GM12878 (cell line): ENCODE data around the gene KDM6B.

Experiments used
- BCL11A ChIP-seq: IDR thresholded peaks from 2 replicates; pipeline ENCODE4 v1.6.1; 2011; ENCODE audit warnings: low read depth, low read length
- CEBPZ ChIP-seq: fragments of 150-350 bp; IDR thresholded peaks from 2 replicates; pipeline ENCODE4 v1.6.1; 2016; ENCODE audit warnings: low read depth, low read length
- CHD4 ChIP-seq: fragments of 200-600 bp; sonication (generic); IDR thresholded peaks from 2 replicates; pipeline ENCODE4 v1.6.1; 2016; ENCODE audit warnings: mild to moderate bottlenecking
- CTCF ChIP-seq, 3 experiments: IDR thresholded peaks in 2 of 3; conservative IDR thresholded peaks in 1 of 3; 2 replicates each; pipeline ENCODE4 v1.5.1; 2011; ENCODE audit warnings: low read depth in 3 of 3, low read length in 3 of 3, mild to moderate bottlenecking in 3 of 3, control low read depth in 2 of 3, moderate library complexity in 2 of 3, inconsistent platforms in 1 of 3, mixed read lengths in 1 of 3; ENCODE audit not compliant: control insufficient read depth in 2 of 3, insufficient read depth in 1 of 3; ENCODE audit errors: extremely low read depth in 1 of 3
- EP300 ChIP-seq, 2 experiments: fragments of 150-350 bp in 1 of 2; IDR thresholded peaks; 2 replicates each; pipeline ENCODE4 v1.6.1; 2011 to 2012; ENCODE audit warnings: low read depth in 2 of 2, low read length in 2 of 2, borderline replicate concordance in 1 of 2, improper control_type of control experiment in 1 of 2, inconsistent platforms in 1 of 2; ENCODE audit not compliant: control insufficient read depth in 1 of 2
- MXI1 ChIP-seq: fragments of 150-350 bp; IDR thresholded peaks from 2 replicates; pipeline ENCODE4 v1.6.1; 2011; ENCODE audit warnings: low read depth, mild to moderate bottlenecking, inconsistent platforms, low read length, improper control_type of control experiment
- POLR2A ChIP-seq: IDR thresholded peaks from 2 replicates; pipeline ENCODE4 v1.6.1; 2011; ENCODE audit warnings: low read depth, mild to moderate bottlenecking, low read length
- PRDM15 ChIP-seq: fragments of 450-650 bp; formaldehyde crosslinking; IDR thresholded peaks from 2 replicates; pipeline ENCODE4 v1.4.0; 2020; ENCODE audit warnings: mild to moderate bottlenecking, moderate library complexity
- SUZ12 ChIP-seq: fragments of 200-600 bp; sonication (generic); IDR thresholded peaks from one replicate; pipeline ENCODE4 v1.6.1; 2018; ENCODE audit warnings: antibody characterized with exemption, mild to moderate bottlenecking; ENCODE audit not compliant: unreplicated experiment
- TAF1 ChIP-seq: IDR thresholded peaks from 2 replicates; pipeline ENCODE4 v1.6.1; 2011; ENCODE audit warnings: mild to moderate bottlenecking, low read depth, low read length, borderline replicate concordance

GRCh38 chr17:7878234-7878633 lies 44.2 kb downstream of the KDM6B start:
- TF ChIP-seq TAF1 (no peak), PRDM15 (CRISPR knock-in tag) (no peak), CTCF (IDR thresholded peaks at IDR 0.05 in 2 of 3, conservative IDR thresholded peaks at IDR 0.05 in 1 of 3; ENCODE audit: control insufficient read depth in 2 of 3, extremely low read depth in 1 of 3, insufficient read depth in 1 of 3, low read depth in 3 of 3, low read length in 3 of 3) (no peak), CEBPZ (no peak), MXI1 (no peak), CHD4 (no peak), SUZ12 (no peak), BCL11A (no peak), POLR2A (no peak), EP300 (IDR thresholded peaks at IDR 0.05; ENCODE audit: borderline replicate concordance in 1 of 2, control insufficient read depth in 1 of 2, low read depth in 2 of 2, low read length in 2 of 2) (no peak)
